HUDEP-2 (cell line): ENCODE data around the gene CBX1.
"Not testable (repeated sequence)": the region's sequence is repeated elsewhere in the genome, so short reads cannot be mapped to it uniquely, and the experiment has no call there.

Experiments
- DNase-seq, 76 experiments: peaks; one replicate each; lab custom pipeline; 2025; ENCODE audit not compliant: unreplicated experiment in 76 of 76; lab: John Stamatoyannopoulos, UW

Gene CBX1

DNA sequence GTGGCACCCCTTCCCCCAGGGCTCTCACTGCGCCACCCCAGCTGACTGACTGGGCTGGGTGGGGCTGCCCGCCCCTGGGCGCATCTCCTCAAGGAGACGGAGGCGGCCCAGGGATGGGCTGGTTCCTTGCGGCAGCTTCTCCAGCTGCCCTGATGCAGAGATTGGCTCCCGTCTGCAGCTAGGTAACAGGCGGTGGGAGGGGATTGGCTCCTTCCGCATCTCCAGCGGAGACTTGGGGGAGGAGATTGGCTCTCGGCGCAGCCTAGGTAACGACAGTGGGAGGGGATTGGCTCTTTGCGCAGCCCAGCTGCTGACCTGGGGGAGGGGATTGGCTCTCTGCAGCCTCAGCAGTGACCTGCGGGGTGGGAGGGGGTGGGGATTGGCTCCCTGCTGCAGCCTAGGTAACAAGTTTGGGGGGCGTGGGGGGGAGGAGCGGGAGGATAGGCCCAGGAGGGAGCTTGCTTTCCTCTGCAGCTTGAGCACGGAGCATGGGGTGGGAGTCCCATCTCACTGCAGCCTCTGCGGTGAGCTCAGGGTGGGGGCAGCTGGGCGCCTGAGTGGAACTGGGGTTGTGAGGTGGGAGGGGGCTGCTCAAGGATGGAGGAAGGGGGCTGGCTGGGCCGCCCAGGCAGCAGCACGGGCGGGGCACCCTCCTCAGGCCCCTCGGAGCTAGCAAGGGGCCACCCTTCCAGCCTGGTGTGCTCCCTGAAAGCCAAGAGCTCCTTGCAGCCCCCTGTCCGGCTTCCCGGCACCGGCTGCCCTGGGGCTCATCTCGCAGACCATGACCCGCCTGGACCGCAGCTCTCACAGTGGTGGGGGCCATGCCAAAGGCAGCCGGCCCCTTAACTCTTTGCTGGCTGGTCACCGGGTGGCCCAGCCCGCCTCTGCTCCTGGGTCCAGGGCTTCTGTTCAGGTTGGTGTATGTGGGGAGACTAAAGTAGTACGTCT, 46.8 kb downstream of the CBX1 start:
- DNase-seq = no peak

DNA sequence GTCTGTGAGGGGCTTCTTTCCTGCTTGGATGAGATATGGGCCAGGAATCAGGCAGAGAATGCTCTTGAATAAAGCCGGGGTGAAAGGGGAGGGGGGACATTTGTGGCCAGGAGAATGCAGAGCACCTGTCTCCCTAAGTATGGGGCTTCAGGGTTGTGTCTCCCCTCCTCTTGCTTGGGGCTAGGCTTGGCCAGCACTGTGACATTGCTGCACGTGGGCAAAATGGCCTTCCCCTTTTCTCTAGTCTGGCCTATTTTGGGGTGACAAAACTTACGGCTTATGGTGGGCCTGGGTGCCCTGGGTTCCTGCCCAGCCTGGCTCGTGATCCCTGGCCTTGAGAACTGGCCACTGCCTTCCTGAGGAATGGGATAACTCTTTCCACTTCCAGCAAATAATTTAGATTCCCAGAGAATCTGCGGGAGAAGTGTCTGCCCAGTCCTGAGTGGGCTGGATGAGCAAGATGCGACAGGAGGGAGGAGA, 47.5 kb downstream of the CBX1 start:
- no peak for DNase-seq

DNA sequence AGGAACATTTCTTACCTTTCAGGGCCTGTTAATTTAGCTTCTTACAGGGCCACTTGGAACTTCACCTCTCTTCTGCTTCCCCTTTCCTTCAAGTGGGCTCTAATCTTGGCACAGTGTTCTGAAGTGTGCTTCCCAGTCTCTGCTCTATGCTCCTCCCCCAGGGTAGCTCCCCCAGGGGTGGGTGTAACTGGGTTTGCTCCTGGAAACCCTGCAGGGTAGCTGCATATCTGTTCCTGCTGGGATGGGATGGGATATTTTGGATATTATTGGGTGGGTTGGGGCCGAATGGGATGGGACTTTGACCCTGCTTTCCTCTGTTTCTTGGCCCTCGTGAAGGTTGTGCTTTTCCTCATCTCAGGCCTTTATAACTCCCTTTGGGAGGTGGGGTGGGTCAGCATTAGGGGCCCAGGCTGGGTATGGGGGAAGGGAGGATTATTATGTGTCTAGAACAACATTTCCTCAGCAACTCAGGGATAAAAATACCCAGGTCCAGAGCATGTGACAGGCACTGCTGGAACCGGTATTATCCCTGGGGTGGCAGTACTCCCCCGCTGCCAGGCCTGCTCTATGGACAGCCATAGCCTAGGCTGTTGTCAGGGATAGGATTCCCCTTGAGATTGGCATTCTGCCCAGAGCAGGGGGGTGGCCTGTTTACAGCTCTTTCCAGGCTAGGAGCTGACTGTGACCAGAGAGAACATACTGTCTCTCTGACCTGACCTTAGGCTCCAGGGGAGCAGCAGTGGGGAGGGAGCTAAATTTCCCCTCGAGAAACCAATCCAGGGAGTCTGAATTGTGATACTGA, 48.1 kb downstream of the CBX1 start:
- peak in 56 of 76 experiments; percentile 8 to 73 (median 36) for DNase-seq

DNA sequence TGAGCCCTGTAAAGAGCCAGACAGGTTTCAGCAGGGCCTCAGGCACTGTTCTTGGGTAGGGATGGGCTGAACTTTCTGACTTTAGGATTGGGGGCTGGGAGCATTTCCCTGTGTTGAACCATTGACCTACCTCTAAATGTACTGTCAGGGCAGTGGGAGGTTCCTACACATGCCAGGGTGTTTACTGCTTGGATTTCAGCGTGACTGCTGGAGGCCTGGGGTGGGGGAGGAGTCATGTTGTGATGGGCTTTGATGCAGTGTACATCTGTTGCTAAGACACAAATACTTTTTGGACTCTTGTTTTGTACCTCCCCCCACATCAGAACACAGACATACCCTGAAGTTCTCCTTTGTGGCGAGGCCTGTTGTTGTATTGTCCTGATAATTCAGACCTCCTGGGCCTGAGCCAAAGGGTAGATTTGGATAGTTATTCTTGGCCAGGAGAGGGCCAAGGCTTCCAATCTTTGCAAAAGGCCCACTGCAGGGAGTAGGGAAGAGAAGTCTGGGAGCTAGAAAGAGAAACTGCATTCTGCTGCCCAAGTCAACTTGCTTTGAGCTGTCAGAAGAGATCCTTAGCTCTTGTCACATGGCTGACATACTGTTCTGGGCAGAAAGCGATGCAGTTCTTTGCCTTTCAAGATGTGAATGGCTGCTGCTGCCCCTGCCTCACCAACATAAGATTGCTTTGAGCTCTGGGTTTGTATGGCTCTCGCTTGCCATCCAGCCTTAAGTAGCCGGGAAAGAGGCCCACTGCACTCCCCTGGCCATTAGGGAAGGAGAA, 49.4 kb downstream of the CBX1 start:
- peak in 74 of 76 experiments; percentile 28 to 91 (median 70) for DNase-seq

DNA sequence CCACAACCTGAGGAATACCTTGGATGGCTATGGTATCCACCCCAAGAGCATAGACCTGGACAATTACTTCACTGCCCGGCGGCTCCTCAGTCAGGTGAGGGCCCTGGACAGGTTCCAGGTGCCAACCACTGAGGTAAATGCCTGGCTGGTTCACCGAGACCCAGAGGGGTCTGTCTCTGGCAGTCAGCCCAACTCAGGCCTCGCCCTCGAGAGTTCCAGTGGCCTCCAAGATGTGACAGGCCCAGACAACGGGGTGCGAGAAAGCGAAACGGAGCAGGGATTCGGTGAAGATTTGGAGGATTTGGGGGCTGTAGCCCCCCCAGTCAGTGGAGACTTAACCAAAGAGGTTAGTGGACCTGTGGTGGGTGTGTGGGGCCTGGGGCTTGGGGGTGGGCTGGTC, 50.0 kb downstream of the CBX1 start:
- DNase-seq = no peak

DNA sequence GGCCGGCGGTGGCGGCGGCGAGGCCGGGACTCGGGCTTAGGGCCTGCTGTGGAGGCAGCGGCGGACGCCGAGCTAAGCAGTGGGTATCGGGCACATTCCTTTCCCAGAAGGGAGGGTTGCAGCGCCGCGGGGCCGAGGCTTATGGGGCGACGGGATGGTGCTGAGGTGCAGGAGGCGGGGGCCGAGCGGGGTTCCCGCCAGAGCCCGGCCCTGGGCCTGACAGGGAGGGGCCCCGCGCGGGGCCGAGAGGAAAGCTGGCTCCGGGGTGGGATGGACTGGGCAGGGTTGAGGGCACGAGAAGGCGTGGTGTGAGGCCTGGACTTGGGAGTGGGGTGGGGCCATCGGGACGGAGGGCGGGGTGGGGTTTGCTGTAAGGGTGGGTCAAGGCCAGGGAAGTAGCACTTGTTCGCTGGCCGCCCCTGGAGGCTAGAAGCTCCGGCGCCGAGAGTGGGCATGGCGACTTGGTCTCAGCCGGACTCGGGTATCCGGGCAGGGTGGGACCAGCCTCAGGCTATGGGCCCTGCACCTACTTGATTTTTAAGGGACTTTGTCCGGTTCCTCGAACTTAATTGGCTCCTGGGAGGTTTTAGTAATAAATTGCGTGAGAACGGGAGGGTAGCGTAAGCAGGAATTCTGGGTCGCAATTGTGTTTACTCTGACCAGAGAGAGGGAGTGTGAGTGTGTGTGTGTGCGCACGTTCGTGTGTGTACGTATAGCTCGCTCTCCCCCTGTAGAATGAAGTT, 52.7 kb downstream of the CBX1 start:
- peak in 68 of 76 experiments; percentile 23 to 95 (median 76) for DNase-seq

DNA sequence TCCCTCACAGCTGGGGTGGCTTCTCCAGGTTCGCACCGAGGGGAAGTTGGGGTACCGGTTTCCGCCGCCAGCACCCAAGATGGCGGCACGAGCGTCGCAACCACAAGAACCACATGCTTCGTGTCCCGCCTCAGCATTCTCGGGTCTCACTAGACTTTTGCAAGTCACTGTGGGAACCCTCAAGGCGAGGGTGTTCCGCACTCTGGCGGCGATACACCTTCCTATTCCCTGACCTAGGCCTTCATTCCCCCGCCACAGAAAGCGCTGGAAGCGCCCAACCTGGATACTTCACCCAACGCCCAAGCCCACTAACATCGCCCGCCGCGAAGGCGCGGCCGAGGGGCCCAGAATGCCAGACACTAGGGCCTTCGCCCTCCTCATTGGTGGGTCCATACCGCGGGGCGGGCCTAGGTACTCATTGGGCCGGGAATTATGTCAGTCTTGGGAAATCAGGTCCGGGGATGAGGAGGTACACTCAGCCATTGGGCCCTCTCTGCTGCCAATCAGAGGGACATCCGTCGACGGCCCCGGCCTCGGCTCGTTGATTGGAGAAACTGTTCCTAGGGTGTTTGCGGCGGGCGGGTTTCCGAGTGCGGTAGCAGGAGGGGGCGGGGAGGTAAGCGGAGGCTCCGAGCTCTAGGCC, 53.4 kb downstream of the CBX1 start, which contains the start of gene NFE2L1:
TSS of gene NFE2L1 (plus strand) at position 619 of the 643 bp plus-strand sequence. CDS start 2,760 bp downstream, outside the sequence.
- peak in 75 of 76 experiments; percentile 91 to 100 (median 98) for DNase-seq

DNA sequence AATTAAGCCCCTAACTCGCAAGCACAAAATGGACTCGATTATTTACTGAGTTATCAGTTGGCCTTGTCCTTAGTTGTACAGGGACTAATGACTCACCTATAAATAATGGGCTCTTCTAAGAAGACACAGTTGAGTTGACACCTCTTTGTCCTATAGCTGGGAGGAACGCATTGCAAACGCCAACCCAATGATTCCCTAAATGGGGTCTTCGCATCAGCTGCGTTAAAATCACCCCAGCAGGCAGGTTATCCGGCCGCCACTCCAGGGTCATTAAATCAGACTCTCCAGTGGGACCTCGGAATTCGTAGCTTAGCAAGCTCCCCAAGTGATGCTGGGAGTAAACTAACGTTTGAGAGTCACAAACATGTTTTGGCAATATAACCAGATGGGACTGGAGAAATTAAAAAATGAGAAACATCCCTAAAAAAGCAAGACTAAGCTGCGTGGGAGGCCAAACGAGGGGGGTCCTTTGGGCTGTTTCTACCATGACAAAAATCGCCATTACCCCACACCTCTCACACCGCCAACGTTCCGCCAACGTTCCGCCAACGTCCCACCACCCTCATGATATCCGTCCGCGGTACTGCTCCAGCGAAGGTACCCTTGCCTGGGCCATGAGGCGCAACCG, 54.1 kb downstream of the CBX1 start:
- DNase-seq = peak in 2 of 76 experiments; percentile 29 to 37

DNA sequence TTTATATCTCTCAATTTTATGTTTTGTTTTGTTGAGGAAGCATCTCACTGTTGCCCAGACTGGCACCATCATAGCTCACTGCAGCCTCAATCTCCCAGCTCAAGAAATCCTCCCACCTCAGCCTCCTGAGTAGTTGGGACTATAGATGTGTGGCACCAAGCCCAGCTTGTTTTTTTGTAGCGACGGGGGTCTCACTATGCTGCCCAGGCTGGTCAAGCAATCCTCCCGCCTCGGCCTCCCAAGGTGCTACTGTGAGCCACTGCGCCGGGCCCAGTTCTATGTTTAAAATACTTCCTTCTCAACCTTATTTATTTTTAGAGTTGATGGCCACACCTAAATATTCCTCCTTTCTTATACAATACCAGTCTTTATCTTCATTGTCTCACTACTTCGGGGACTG, 55.0 kb downstream of the CBX1 start:
- DNase-seq = no peak

DNA sequence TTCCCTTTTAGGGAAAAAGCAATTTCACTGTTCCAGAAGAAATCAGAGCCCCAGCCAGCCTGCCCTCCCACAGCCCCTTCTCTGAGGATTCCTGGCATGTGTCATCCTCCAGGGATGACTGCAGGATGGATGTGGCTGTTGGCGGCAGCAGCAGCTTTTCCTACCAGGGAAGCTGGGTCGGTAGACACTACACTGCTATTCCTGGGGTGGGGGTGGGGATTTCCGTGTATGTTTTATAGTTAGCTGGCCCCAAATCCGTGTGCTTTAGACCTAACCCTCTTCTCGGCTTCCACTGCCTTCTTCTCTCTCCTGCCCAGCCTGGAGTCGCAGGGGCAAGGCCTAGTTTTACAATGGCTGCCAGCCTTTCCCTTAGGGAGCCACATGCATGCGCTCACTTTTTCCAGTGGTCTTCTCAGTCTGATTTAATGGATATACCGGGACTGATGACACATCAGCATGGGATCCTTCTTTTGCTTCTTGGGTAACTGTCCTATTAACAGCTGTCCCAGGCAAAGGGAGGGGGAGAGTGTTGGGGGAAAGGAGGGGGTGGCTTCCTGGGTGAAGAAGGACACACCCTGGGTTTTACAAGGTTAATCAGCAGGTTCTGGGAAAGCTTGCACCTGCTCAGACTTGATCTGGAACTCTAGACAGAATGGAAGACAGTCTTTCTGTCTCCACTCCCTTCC, 55.8 kb downstream of the CBX1 start:
- DNase-seq = no peak

DNA sequence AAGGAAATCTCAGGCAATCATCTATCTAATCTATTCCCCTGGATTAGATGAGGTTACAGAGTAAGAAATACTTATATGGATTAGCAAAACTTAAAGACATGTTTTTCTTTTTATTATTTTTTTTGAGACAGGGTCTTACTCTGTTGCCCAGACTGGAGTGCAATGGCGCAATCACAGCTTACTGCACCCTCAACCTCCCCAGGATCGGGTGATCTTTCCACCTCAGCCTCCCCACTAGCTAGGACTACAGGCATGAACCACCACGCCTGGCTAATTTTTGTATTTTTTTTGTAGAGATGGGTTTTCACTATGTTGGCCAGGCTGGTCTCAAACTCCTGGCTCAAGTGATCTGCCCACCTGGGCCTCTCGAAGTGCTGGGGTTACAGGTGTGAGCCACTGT, 56.4 kb downstream of the CBX1 start:
- no peak for DNase-seq

DNA sequence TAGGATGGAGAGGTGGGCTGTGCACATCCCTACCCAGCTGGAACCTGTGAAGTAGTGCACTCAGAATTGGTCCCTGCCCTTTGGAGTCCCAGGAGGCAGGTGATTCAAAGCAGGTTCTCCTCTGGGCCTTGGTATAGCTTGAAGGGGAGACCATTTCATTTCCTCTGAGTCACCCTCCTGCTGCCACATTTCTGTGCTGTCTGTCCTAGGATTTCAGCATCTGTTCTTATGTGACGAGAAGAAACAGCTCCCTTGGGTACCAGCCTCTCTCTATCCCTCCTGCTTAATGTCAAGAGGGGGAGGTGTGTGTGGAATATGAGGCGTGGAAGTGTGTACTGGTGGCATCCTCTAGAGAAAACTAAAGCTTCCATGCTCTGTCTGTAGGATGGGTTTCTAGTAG, 58.1 kb downstream of the CBX1 start:
- DNase-seq = no peak

DNA sequence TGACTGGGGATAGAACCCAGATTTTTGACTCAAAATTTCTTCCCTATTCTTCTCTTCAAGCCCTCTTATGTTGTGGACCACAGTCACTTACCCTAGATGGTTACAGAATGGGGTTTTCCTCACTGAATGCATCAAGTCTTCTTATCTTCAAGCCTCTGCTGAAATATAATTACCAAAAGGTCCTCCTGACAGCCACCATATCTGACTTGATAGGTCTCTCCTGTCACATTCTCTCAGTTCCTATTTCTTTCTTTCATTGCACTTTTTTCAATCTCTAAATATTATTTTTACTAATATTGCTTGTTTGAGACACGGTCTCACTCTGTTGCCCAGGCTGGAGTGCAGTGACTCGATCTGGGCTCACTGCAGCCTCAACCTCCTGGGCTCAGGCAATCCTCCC, 62.6 kb downstream of the CBX1 start:
- DNase-seq = no peak

DNA sequence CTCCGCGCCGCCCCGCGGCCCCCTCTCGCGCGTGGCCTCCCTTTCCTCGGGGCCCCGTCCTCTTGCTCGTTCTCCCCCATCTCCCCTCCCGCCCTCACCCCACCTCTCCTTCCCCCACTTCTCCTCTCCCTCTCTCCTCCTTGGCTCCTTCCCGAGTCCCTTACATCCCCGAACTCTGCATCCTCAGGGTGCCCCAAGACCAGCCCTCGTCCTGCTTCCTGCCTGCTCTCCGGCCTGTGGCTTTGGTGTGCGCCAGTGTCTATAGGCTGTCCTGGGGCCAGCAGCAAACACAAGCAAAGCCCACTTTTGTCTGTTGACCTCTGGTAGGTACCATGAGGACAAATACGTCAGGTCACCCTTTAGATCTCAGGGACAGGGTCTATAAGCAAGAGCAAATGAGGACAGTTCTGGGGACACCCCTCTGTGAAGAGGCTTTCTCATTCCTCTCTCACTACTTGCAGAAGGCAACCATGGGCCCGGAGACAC, 63.4 kb downstream of the CBX1 start:
- DNase-seq = no peak

DNA sequence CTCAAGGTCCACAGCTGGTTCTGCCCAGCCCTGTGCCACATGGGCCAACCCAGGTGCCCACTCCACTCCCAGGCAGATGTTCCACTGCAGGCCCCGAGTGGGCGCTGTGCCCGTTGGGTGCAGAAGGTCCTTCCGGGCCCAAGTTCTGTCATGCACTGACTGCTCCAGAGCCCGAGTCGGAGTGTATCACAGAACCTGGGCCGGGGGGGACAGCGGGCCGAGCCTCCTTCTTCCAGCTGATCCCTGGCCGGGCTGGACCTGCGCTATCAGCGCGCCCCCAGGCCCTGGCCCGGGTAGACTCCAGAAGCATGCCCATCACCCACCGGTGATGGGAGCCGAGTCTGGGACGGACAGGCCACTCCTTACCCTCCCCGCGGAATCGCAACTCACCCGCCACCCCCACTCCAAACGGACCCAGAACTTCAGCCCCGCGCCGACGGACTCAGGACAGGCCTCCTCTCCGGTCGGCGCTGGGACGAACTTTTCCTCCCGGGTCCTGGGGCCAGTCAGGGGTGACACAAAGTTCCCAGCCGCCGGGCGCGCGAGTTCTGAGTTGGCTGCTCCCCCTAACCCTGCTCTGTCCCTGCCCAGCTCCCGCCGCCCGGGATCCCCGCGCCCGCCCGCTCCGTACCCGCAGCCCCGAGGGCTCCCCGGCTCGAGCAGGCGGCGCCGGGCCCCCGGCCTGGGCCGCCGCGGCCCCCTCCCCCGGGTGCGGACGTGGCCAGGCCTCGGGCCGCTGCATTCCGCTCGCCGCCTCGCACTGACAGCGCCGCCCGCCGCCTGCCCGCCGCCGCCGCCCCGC, 64.0 kb downstream of the CBX1 start, which contains the start of gene COPZ2:
TSS of gene COPZ2 (minus strand) at position 762 of the 802 bp plus-strand sequence. CDS start at position 742, 20 bp downstream.
- peak in 53 of 76 experiments; percentile 5 to 70 (median 44) for DNase-seq

DNA sequence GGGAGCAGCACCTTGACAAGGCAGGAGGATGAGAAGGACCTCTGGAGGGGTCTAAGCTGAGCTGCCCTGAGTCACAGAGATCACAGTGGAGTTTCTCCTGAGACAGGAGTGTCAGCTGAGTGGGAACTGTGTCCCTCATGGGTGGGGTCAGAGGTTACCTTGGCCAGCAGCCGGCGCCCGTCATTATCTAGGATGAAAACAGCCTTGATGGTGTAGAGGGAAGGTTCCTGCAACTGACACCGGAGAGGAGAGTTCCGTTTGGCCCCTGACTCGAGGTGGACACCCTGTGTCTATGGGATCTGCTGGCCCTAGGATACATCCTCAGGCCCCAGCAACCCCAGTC, 64.6 kb downstream of the CBX1 start:
- peak in 1 of 76 experiments; percentile 29 for DNase-seq

DNA sequence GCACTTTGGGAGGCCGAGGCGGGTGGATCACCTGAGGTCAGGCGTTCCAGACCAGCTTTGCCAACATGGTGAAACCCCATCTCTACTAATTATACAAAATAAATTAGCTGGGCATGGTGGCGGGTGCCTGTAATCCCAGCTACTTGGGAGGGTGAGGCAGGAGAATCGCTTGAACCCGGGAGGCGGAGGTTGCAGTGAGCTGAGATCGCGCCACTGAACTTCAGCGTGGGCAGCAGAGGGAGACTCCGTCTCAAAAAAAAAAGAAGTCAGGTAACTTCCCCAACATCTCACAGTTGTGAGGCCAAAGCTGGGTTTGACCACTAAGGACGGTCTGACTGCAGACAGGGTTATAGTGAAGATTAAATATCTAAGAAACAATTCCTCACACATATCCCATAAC, 66.5 kb downstream of the CBX1 start:
- DNase-seq = not testable (repeated sequence)
